ENCODE results near the gene EIF1AY.
"Not testable (repeated sequence)": the region's sequence is repeated elsewhere in the genome, so short reads cannot be mapped to it uniquely, and the experiment has no call there.

The EIF1AY gene

DNA sequence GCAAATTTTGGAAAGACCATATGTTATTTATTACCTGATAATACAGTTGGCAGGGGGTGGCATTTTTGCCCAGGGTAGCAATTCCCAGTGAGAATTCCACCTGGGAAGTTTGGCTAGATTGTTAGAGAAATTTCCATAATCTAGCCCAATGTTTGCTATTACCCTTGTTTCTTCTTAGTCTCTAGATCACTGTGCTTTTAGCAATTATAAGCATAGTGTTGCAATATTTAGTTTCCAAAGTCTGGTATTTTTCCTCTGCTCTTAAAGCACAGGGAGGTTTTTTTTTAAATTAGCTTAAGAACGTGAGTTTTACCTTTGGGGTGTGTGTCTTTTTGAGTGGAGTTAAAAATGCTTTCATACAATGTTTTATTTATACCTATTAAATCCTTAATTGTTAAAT, 26.3 kb upstream of the EIF1AY start:
- Histone ChIP-seq H3K4me2 (ENCODE audit: low read length) (no peak overlapping the region), H3K27me3 (ENCODE audit: control insufficient read depth, low read length) (no peaks in the 10 kb centered on the region), H3K9me2 (replicated peaks; ENCODE audit: control insufficient read depth, low read length) (no peaks in the 10 kb centered on the region), H3K4me1 (ENCODE audit: control insufficient read depth, low read length) (no peaks in the 10 kb centered on the region), H3K27ac (ENCODE audit: low read depth, low read length) (no peak overlapping the region), H3F3A (ENCODE audit: control insufficient read depth, insufficient read depth) (no peaks in the 10 kb centered on the region), H3K4me3 (ENCODE audit: low read length) (no peak overlapping the region), H3K36me3 (ENCODE audit: control insufficient read depth, low read length) (no peaks in the 10 kb centered on the region), H3K9me3 (ENCODE audit: control insufficient read depth, insufficient read depth, low read length) (no peaks in the 10 kb centered on the region), H4K20me1 (ENCODE audit: control insufficient read depth, insufficient read depth, low read depth, low read length) (no peaks in the 10 kb centered on the region), H3K79me2 (ENCODE audit: control insufficient read depth, low read length) (no peaks in the 10 kb centered on the region)
- TF ChIP-seq CTCF (IDR thresholded peaks at IDR 0.05; ENCODE audit: low read depth, low read length, poor library complexity, severe bottlenecking): no peak
- no peak for TF ChIP-seq EZH2phosphoT487 (IDR thresholded peaks at IDR 0.05; ENCODE audit: borderline replicate concordance, low read length)

DNA sequence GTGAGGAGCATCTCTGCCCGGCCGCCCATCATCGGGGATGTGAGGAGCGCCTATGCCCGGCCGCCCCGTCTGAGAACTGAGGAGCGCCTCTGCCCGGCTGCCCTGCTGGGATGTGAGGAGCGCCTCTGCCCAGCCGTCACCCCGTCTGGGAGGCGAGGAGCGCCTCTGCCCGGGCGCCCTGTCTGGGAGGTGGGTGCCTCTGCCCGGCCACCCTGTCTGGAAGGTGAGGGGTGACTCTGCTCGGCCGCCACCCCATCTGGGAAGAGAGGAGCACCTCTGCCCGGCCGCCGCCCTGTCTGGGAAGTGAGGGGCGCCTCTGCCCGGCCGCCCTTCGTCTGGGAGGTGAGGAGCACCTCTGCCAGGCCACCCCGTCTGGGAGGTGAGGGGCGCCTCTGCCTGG, 23.7 kb upstream of the EIF1AY start:
- H3F3A ChIP-seq (ENCODE audit: control insufficient read depth, insufficient read depth): no peaks in the 10 kb centered on the region
- no peak for TF ChIP-seq CTCF (IDR thresholded peaks at IDR 0.05; ENCODE audit: low read depth, low read length, poor library complexity, severe bottlenecking)
- no peak for TF ChIP-seq EZH2phosphoT487 (IDR thresholded peaks at IDR 0.05; ENCODE audit: borderline replicate concordance, low read length)
- no peaks in the 10 kb centered on the region for H3K4me1 ChIP-seq (ENCODE audit: control insufficient read depth, low read length)
- H3K36me3 ChIP-seq (ENCODE audit: control insufficient read depth, low read length): no peaks in the 10 kb centered on the region
- no peak overlapping the region for H3K4me2 ChIP-seq (ENCODE audit: low read length)
- no peaks in the 10 kb centered on the region for H3K9me3 ChIP-seq (ENCODE audit: control insufficient read depth, insufficient read depth, low read length)
- no peaks in the 10 kb centered on the region for H3K79me2 ChIP-seq (ENCODE audit: control insufficient read depth, low read length)
- H3K9me2 ChIP-seq (replicated peaks; ENCODE audit: control insufficient read depth, low read length): no peaks in the 10 kb centered on the region
- H3K27ac ChIP-seq (ENCODE audit: low read depth, low read length): no peak overlapping the region
- no peaks in the 10 kb centered on the region for H4K20me1 ChIP-seq (ENCODE audit: control insufficient read depth, insufficient read depth, low read depth, low read length)
- no peak overlapping the region for H3K4me3 ChIP-seq (ENCODE audit: low read length)
- no peaks in the 10 kb centered on the region for H3K27me3 ChIP-seq (ENCODE audit: control insufficient read depth, low read length)

GRCh38 chrY:20552764-20553323, 22.7 kb upstream of the EIF1AY start:
- H3K27ac ChIP-seq (ENCODE audit: low read depth, low read length); H4K20me1 ChIP-seq (ENCODE audit: control insufficient read depth, insufficient read depth, low read depth, low read length); H3K4me3 ChIP-seq (ENCODE audit: low read length); H3K4me2 ChIP-seq (ENCODE audit: low read length); H3K36me3 ChIP-seq (ENCODE audit: control insufficient read depth, low read length); H3K9me2 ChIP-seq (replicated peaks; ENCODE audit: control insufficient read depth, low read length); H3K4me1 ChIP-seq (ENCODE audit: control insufficient read depth, low read length); H3K27me3 ChIP-seq (ENCODE audit: control insufficient read depth, low read length); H3K9me3 ChIP-seq (ENCODE audit: control insufficient read depth, insufficient read depth, low read length); H3K79me2 ChIP-seq (ENCODE audit: control insufficient read depth, low read length); H3F3A ChIP-seq (ENCODE audit: control insufficient read depth, insufficient read depth): not testable (repeated sequence)

GRCh38 chrY:20555820-20556219, 19.8 kb upstream of the EIF1AY start:
- no peaks in the 10 kb centered on the region for H3K4me1 ChIP-seq (ENCODE audit: control insufficient read depth, low read length)
- H3F3A ChIP-seq (ENCODE audit: control insufficient read depth, insufficient read depth): no peaks in the 10 kb centered on the region
- no peaks in the 10 kb centered on the region for H3K27me3 ChIP-seq (ENCODE audit: control insufficient read depth, low read length)
- H3K4me2 ChIP-seq (ENCODE audit: low read length): no peak overlapping the region
- no peak overlapping the region for H3K27ac ChIP-seq (ENCODE audit: low read depth, low read length)
- no peaks in the 10 kb centered on the region for H4K20me1 ChIP-seq (ENCODE audit: control insufficient read depth, insufficient read depth, low read depth, low read length)
- H3K4me3 ChIP-seq (ENCODE audit: low read length): no peak overlapping the region
- TF ChIP-seq EZH2phosphoT487 (IDR thresholded peaks at IDR 0.05; ENCODE audit: borderline replicate concordance, low read length) (no peak), CTCF (IDR thresholded peaks at IDR 0.05; ENCODE audit: low read depth, low read length, poor library complexity, severe bottlenecking) (no peak)
- no peaks in the 10 kb centered on the region for H3K79me2 ChIP-seq (ENCODE audit: control insufficient read depth, low read length)
- no peaks in the 10 kb centered on the region for H3K9me3 ChIP-seq (ENCODE audit: control insufficient read depth, insufficient read depth, low read length)
- H3K9me2 ChIP-seq (replicated peaks; ENCODE audit: control insufficient read depth, low read length): no peaks in the 10 kb centered on the region
- H3K36me3 ChIP-seq (ENCODE audit: control insufficient read depth, low read length): no peaks in the 10 kb centered on the region
